Brain microvascular endothelial cell (primary cell): ENCODE measurements around the gene KIF6.

Experiments used
- DNase-seq: peaks from one replicate; pipeline ENCODE4 v3.0.0-alpha.2; 2020
- H3K27ac ChIP-seq: fragments of 250-450 bp; sonication (Bioruptor Pico); 2 replicates; pipeline ENCODE4 v1.5.1; 2020; ENCODE audit warnings: mild to moderate bottlenecking, moderate library complexity
- H3K27me3 ChIP-seq: fragments of 250-450 bp; sonication (Bioruptor Pico); replicated peaks from 2 replicates; pipeline ENCODE4 v1.5.1; 2020; ENCODE audit warnings: mild to moderate bottlenecking
- H3K36me3 ChIP-seq: fragments of 250-450 bp; sonication (Bioruptor Pico); replicated peaks from 2 replicates; pipeline ENCODE4 v1.5.1; 2020; ENCODE audit warnings: mild to moderate bottlenecking
- H3K4me3 ChIP-seq: 2 replicates; pipeline ENCODE4 v1.5.1; 2011; ENCODE audit warnings: low read depth, mild to moderate bottlenecking, control low read depth, low read length, moderate library complexity
- CTCF ChIP-seq: IDR thresholded peaks from 2 replicates; pipeline ENCODE4 v1.5.1; 2011; ENCODE audit warnings: low read depth, mild to moderate bottlenecking, moderate library complexity, low read length, control low read depth, inconsistent platforms; ENCODE audit errors: missing control alignments
- in situ Hi-C: cut with HindIII; loops from 2 replicates; pipeline ENCODE4 v1.10.0; 2017; ENCODE audit warnings: low sequenced_read_pairs, low pct_ligation_motif_present

Gene KIF6

GRCh38 chr6:39341352-39341751, 383.9 kb downstream of the KIF6 start:
- in situ Hi-C loops, result no loop called here
- no peak for TF ChIP-seq CTCF
- Histone ChIP-seq H3K27me3 (no peaks in the 10 kb centered on the region), H3K4me3 (no peak overlapping the region), H3K36me3 (no peaks in the 10 kb centered on the region), H3K27ac (no peak overlapping the region)
- DNase-seq, result no peak

- Histone ChIP-seq H3K4me3 (no peak overlapping the region), H3K27me3 (no peaks in the 10 kb centered on the region), H3K27ac (no peak overlapping the region), H3K36me3 (no peaks in the 10 kb centered on the region)
- DNase-seq, result no peak
- in situ Hi-C loops, result no loop called here
- TF ChIP-seq CTCF, result no peak
These were observed 385.2 kb downstream of the KIF6 start for GRCh38 chr6:39339868-39340550.

- H3K27ac ChIP-seq, result no peak overlapping the region
- DNase-seq, result no peak
- in situ Hi-C loops, result no loop called here
- H3K4me3 ChIP-seq, result no peak overlapping the region
- TF ChIP-seq CTCF, result no peak
- no peaks in the 10 kb centered on the region for H3K36me3 ChIP-seq
- no peaks in the 10 kb centered on the region for H3K27me3 ChIP-seq
These were observed 385.9 kb downstream of the KIF6 start for GRCh38 chr6:39339096-39339867.

GRCh38 chr6:39338397-39338796, 386.8 kb downstream of the KIF6 start:
- in situ Hi-C loops, result no loop called here
- Histone ChIP-seq H3K4me3 (no peak overlapping the region), H3K27ac (no peak overlapping the region), H3K27me3 (no peaks in the 10 kb centered on the region), H3K36me3 (no peaks in the 10 kb centered on the region)
- no peak for DNase-seq
- TF ChIP-seq CTCF, result no peak

- in situ Hi-C loops, result no loop called here
- no peaks in the 10 kb centered on the region for H3K27me3 ChIP-seq
- no peak overlapping the region for H3K4me3 ChIP-seq
- TF ChIP-seq CTCF, result no peak
- H3K36me3 ChIP-seq, result no peaks in the 10 kb centered on the region
- H3K27ac ChIP-seq, result no peak overlapping the region
- DNase-seq, result peak; percentile 8
These were observed 389.2 kb downstream of the KIF6 start for GRCh38 chr6:39335780-39336545.
